HCT116 (cell line): ENCODE measurements around the gene SLC25A31. TPM values are rescaled to one million over a fixed set of nuclear protein-coding genes. Genes with fewer than 3 reads are reported as not detected.

ENCODE experiments used
- ATAC-seq: fragments of 200-7000 bp; cut with Tn5 transposase; 2 replicates; pipeline ENCODE4 v1.9.1; 2020; ENCODE audit warnings: mild to moderate bottlenecking, moderate library complexity
- BruUV-seq: library from RNA; stranded (reverse); fragments of 400-500 nt; replicated peaks from 2 replicates; lab custom pipeline; 2021; lab: Mats Ljungman, UMichigan
- CTCF ChIA-PET: fragments of 300-600 bp; sonication (Branson Sonifier 250); formaldehyde crosslinking; loops from one replicate; lab custom pipeline; 2021; ENCODE audit warnings: antibody characterized with exemption; lab: Charles Lee
- POLR2A ChIA-PET: fragments of 300-600, 350-600 bp; sonication (Branson Sonifier 250); formaldehyde crosslinking; loops from one replicate; lab custom pipeline; 2021; ENCODE audit warnings: antibody characterized with exemption; lab: Charles Lee
- RAD21 ChIA-PET, 2 experiments: fragments of 300-600 bp; sonication (Branson Sonifier 250); formaldehyde crosslinking; loops; one replicate each; lab custom pipeline; 2023; ENCODE audit warnings: low total read pairs in 2 of 2; ENCODE audit not compliant: uncharacterized antibody in 2 of 2, unreplicated experiment in 2 of 2, low non-redundant PET in 1 of 2; lab: Charles Lee
- DNase-seq: peaks from one replicate; pipeline ENCODE4 v3.0.0-alpha.2; 2010; ENCODE audit warnings: low read depth, low spot score
- H2AFZ ChIP-seq: fragments of 200-600 bp; shearing (Covaris generic), sonication (generic); 2 replicates; pipeline ENCODE4 v1.6.1; 2017; ENCODE audit warnings: low read depth, mixed run types, mixed read lengths, antibody characterized with exemption, low read length; ENCODE audit not compliant: poor library complexity, severe bottlenecking
- H3K27ac ChIP-seq: 2 replicates; pipeline ENCODE4 v1.5.1; 2012; ENCODE audit warnings: low read depth, low read length
- H3K27me3 ChIP-seq: fragments of 200-600 bp; sonication (generic); 2 replicates; pipeline ENCODE4 v1.6.1; 2016; ENCODE audit warnings: mixed run types, low read length, mixed read lengths; ENCODE audit not compliant: insufficient read depth
- H3K36me3 ChIP-seq, 2 experiments: fragments of 200-500 bp in 1 of 2; fragments of 200-600 bp in 1 of 2; sonication (Bioruptor generic) in 1 of 2; sonication (generic) in 1 of 2; 2 replicates each; pipeline versions ENCODE4 v1.5.1 to v1.6.1; 2014 to 2016; ENCODE audit warnings: low read length in 2 of 2, inconsistent platforms in 1 of 2, mixed read lengths in 1 of 2, mixed run types in 1 of 2; ENCODE audit not compliant: insufficient read depth in 2 of 2, control insufficient read depth in 1 of 2
- H3K4me1 ChIP-seq, 2 experiments: fragments of 200-600 bp in 1 of 2; sonication (generic) in 1 of 2; 2 replicates each; pipeline versions ENCODE4 v1.5.1 to v1.6.1; 2012 to 2017; ENCODE audit warnings: low read length in 2 of 2, inconsistent platforms in 1 of 2, mild to moderate bottlenecking in 1 of 2, mixed read lengths in 1 of 2, mixed run types in 1 of 2, moderate library complexity in 1 of 2; ENCODE audit not compliant: insufficient read depth in 2 of 2, control insufficient read depth in 1 of 2
- H3K4me2 ChIP-seq: fragments of 200-600 bp; sonication (generic); 2 replicates; pipeline ENCODE4 v1.6.1; 2017; ENCODE audit warnings: mixed run types, low read length, mixed read lengths
- H3K4me3 ChIP-seq, 2 experiments: fragments of 200-600 bp in 1 of 2; sonication (generic) in 1 of 2; replicated peaks in 1 of 2; 2 replicates each; pipeline ENCODE4 v1.5.1; 2011 to 2016; ENCODE audit warnings: low read length in 2 of 2, control low read depth in 1 of 2, low read depth in 1 of 2, mild to moderate bottlenecking in 1 of 2, mixed read lengths in 1 of 2, mixed run types in 1 of 2
- H3K79me2 ChIP-seq: fragments of 200-600 bp; sonication (generic); 2 replicates; pipeline ENCODE4 v1.6.1; 2017; ENCODE audit warnings: mild to moderate bottlenecking, mixed run types, low read length, moderate library complexity, mixed read lengths; ENCODE audit not compliant: insufficient read depth
- H3K9ac ChIP-seq: fragments of 200-600 bp; sonication (generic); 2 replicates; pipeline ENCODE4 v1.6.1; 2016; ENCODE audit warnings: low read length, mixed read lengths
- H3K9me2 ChIP-seq: fragments of 200-600 bp; sonication (generic), shearing (Covaris generic); 2 replicates; pipeline ENCODE4 v1.6.1; 2017; ENCODE audit warnings: mixed run types, mild to moderate bottlenecking, moderate library complexity; ENCODE audit not compliant: insufficient read depth
- H3K9me3 ChIP-seq, 2 experiments: fragments of 200-500 bp in 1 of 2; fragments of 200-600 bp in 1 of 2; sonication (Bioruptor generic) in 1 of 2; sonication (generic) in 1 of 2; 2 replicates each; pipeline ENCODE4 v1.6.1; 2014 to 2017; ENCODE audit warnings: low read length in 2 of 2, mixed read lengths in 2 of 2, inconsistent platforms in 1 of 2, low read depth in 1 of 2, mild to moderate bottlenecking in 1 of 2, mixed run types in 1 of 2, moderate library complexity in 1 of 2; ENCODE audit not compliant: control insufficient read depth in 1 of 2, insufficient read depth in 1 of 2
- H4K20me1 ChIP-seq: fragments of 200-600 bp; sonication (generic), shearing (Covaris generic); 2 replicates; pipeline ENCODE4 v1.6.1; 2017; ENCODE audit warnings: mixed run types, mild to moderate bottlenecking, moderate library complexity; ENCODE audit not compliant: insufficient read depth
- ATF3 ChIP-seq: IDR thresholded peaks from 2 replicates; pipeline ENCODE4 v1.6.1; 2012
- EZH2 ChIP-seq: fragments of 200-600 bp; sonication (generic); IDR thresholded peaks from 2 replicates; pipeline ENCODE4 v1.6.1; 2017; ENCODE audit warnings: antibody characterized with exemption, mixed run types
- FOSL1 ChIP-seq: IDR thresholded peaks from 2 replicates; pipeline ENCODE4 v1.6.1; 2012; ENCODE audit warnings: low read depth
- RAD21 ChIP-seq: IDR thresholded peaks from 2 replicates; pipeline ENCODE4 v1.6.1; 2012; ENCODE audit warnings: low read depth, mild to moderate bottlenecking
- SP1 ChIP-seq: IDR thresholded peaks from 2 replicates; pipeline ENCODE4 v1.6.1; 2012; ENCODE audit warnings: low read depth
- SRF ChIP-seq: IDR thresholded peaks from 2 replicates; pipeline ENCODE4 v1.6.1; 2012; ENCODE audit warnings: low read depth
- TCF7L2 ChIP-seq: IDR thresholded peaks from 2 replicates; pipeline ENCODE4 v1.7.0; 2011; ENCODE audit warnings: borderline replicate concordance, inconsistent platforms; ENCODE audit not compliant: insufficient read depth, insufficient read length; ENCODE audit errors: extremely low read depth
- ZFX ChIP-seq: fragments of 450-650 bp; IDR thresholded peaks from 2 replicates; pipeline ENCODE4 v1.6.1; 2017
- ZNF274 ChIP-seq: fragments of 200-500 bp; sonication (Bioruptor generic); IDR thresholded peaks from 2 replicates; pipeline ENCODE4 v1.6.1; 2014; ENCODE audit warnings: mild to moderate bottlenecking, low read depth, low read length, inconsistent platforms
- intact Hi-C: fragments of 100-400 bp; cut with micrococcal nuclease; formaldehyde crosslinking; loops from 2 replicates; pipeline ENCODE4 v1.10.0; 2022
- total RNA-seq: library from RNA; stranded (reverse); gene quantifications from one replicate; pipeline ENCODE4 v1.2.1, GENCODE V29; 2021; ENCODE audit not compliant: unreplicated experiment
- TF ChIP-seq, protein P1 (sequence below), 3 experiments: fragments of 200-600 bp in 1 of 3; sonication (generic) in 1 of 3; IDR thresholded peaks in 2 of 3; conservative IDR thresholded peaks in 1 of 3; 2 replicates each; pipeline ENCODE4 v1.5.1; 2012 to 2017; ENCODE audit warnings: low read depth in 2 of 3, low read length in 2 of 3, antibody characterized with exemption in 1 of 3, borderline replicate concordance in 1 of 3, control low read depth in 1 of 3, mild to moderate bottlenecking in 1 of 3, mixed read lengths in 1 of 3, mixed run types in 1 of 3, moderate library complexity in 1 of 3; ENCODE audit not compliant: insufficient read depth in 1 of 3
- TF ChIP-seq, protein P2 (sequence below): IDR thresholded peaks from 2 replicates; pipeline ENCODE4 v1.6.1; 2012; ENCODE audit warnings: low read depth

Gene SLC25A31
- total RNA-seq, 1 experiment from 2014 or later: not detected

DNA sequence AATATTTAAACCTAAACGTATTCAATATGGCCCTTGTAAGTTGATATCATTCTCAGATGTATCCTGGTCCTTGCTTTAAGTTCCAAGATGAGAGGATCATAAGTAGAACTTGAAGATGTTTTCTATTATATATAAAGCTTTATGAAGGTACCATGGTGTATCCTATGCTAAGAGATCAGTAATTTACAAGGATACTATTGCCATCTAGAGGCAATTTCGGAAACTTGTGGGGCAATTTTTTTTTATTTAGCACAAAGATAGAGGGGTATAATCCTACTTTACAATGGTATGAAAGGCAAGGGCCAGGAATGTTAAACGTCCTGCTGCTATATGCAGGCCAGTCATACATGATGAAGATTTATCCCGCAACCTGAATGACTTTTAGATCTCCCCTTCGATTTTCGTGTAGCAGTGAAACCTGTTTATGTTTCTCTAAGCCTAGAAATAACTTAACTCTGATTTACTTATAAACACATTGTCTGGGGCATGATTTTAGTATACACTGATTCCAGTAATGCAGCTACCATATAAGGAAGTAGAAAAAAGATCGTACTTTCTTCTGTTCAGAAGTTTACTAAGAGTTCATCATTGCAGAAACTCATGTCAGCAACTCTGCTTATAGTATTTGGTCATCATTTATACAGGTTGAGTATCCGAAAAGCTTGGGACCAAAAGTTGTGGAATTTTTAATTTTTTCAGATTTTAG, 2.6 kb downstream of the SLC25A31 start (continued):
- no peak for TF ChIP-seq ATF3
- TF ChIP-seq, all 23 proteins: peak for 3

DNA sequence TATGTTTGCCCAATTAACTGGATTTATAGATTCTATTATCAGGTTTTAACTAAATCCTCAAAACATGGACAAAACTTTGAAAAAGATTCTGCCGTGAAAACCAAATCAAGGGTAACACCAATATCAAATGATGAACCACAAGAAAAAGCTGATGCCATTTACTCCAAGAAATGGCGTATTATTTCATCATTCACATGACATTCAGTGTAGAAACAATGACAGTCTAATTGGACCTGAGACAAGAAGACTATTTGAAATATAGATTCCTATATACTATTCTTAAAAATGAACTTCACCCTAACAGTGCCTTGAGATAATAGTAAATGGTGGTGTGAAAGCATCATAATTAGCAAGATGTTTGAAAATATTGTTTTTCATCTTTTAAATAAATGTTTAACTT, 4.8 kb downstream of the SLC25A31 start:
- Histone ChIP-seq H3K9me2 (no peaks in the 10 kb centered on the region), H3K27ac (no peak overlapping the region)
- TF ChIP-seq, protein P1, sequence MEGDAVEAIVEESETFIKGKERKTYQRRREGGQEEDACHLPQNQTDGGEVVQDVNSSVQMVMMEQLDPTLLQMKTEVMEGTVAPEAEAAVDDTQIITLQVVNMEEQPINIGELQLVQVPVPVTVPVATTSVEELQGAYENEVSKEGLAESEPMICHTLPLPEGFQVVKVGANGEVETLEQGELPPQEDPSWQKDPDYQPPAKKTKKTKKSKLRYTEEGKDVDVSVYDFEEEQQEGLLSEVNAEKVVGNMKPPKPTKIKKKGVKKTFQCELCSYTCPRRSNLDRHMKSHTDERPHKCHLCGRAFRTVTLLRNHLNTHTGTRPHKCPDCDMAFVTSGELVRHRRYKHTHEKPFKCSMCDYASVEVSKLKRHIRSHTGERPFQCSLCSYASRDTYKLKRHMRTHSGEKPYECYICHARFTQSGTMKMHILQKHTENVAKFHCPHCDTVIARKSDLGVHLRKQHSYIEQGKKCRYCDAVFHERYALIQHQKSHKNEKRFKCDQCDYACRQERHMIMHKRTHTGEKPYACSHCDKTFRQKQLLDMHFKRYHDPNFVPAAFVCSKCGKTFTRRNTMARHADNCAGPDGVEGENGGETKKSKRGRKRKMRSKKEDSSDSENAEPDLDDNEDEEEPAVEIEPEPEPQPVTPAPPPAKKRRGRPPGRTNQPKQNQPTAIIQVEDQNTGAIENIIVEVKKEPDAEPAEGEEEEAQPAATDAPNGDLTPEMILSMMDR (IDR thresholded peaks at IDR 0.05 in 2 of 3, conservative IDR thresholded peaks at IDR 0.05 in 1 of 3; ENCODE audit: borderline replicate concordance in 1 of 3, insufficient read depth in 1 of 3, low read depth in 2 of 3, low read length in 2 of 3): no peak
- TF ChIP-seq EZH2 (no peak), RAD21 (no peak), FOSL1 (no peak), SP1 (no peak), SRF (no peak), ZNF274 (no peak), ATF3 (no peak), ZFX (no peak), TCF7L2 (no peak)
- TF ChIP-seq, protein P2, sequence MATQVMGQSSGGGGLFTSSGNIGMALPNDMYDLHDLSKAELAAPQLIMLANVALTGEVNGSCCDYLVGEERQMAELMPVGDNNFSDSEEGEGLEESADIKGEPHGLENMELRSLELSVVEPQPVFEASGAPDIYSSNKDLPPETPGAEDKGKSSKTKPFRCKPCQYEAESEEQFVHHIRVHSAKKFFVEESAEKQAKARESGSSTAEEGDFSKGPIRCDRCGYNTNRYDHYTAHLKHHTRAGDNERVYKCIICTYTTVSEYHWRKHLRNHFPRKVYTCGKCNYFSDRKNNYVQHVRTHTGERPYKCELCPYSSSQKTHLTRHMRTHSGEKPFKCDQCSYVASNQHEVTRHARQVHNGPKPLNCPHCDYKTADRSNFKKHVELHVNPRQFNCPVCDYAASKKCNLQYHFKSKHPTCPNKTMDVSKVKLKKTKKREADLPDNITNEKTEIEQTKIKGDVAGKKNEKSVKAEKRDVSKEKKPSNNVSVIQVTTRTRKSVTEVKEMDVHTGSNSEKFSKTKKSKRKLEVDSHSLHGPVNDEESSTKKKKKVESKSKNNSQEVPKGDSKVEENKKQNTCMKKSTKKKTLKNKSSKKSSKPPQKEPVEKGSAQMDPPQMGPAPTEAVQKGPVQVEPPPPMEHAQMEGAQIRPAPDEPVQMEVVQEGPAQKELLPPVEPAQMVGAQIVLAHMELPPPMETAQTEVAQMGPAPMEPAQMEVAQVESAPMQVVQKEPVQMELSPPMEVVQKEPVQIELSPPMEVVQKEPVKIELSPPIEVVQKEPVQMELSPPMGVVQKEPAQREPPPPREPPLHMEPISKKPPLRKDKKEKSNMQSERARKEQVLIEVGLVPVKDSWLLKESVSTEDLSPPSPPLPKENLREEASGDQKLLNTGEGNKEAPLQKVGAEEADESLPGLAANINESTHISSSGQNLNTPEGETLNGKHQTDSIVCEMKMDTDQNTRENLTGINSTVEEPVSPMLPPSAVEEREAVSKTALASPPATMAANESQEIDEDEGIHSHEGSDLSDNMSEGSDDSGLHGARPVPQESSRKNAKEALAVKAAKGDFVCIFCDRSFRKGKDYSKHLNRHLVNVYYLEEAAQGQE: no peak
- TF ChIP-seq, all 23 proteins: peak for 0
- Histone ChIP-seq H3K79me2 (no peaks in the 10 kb centered on the region), H4K20me1 (no peaks in the 10 kb centered on the region), H3K4me1 (no peaks in the 10 kb centered on the region), H3K36me3 (no peaks in the 10 kb centered on the region), H3K9ac (no peak overlapping the region), H3K27me3 (no peaks in the 10 kb centered on the region), H3K4me2 (no peak overlapping the region), H2AFZ (no peak overlapping the region), H3K9me3 (no peaks in the 10 kb centered on the region), H3K4me3 (no peak overlapping the region)
- DNase-seq (no peak), ATAC-seq (no peak)
- intact Hi-C loops: no loop called here
- ChIA-PET RAD21 (interaction anchor here in 1 of 2 experiments (0.7 kb wide), 1 partner anchor 775 kb away, joined by 3 read pairs; no protein-coding TSS in a partner anchor), CTCF (interaction anchor here (5.7 kb wide), 1 partner anchor 129 kb away, joined by 96 read pairs; no protein-coding TSS in a partner anchor), POLR2A (no interaction called here)
- BruUV-seq: no TSS peak
